Activated T-cell treated with anti-CD3 and anti-CD28 coated beads for 4 hours (primary cell): ENCODE measurements around the gene IL20RA.
A peak's percentile ranks its signal among the peaks of the same experiment; 100 is the strongest.

Source experiments
- DNase-seq: peaks from one replicate; pipeline ENCODE4 v3.0.0-alpha.2; 2020

The IL20RA gene

DNA sequence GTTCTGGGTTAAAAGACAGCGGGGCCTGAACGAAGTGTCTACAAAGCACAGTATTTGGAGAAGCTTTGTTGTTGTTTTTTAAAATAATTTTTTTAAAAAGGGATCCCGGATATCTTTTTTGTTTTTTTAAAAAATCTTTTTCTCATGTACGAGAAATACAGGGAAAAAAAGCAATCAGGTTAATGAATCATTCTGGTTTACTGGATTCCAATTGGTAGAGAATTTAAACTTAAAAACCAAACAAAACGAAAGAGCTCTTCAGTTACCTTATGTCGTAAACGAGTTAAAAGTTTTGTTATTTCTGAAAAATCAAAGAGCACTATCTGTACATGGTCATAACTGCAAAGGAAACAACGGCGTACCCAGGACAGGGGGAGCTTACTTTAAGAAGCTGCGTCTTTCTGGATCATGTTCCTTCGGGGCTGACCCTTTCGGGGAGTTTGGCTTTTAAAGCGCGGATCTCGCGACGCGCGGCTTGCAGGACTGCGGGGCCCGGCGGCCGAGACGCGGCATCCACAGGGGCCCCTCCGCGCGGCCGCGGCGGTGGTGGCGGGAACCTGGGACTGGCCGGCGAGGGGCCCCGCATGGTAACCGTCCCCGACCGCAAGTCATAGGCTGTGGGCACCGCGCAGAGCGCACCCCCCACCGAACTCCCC lies 927 bp downstream of the IL20RA start:
- no peak for DNase-seq

DNA sequence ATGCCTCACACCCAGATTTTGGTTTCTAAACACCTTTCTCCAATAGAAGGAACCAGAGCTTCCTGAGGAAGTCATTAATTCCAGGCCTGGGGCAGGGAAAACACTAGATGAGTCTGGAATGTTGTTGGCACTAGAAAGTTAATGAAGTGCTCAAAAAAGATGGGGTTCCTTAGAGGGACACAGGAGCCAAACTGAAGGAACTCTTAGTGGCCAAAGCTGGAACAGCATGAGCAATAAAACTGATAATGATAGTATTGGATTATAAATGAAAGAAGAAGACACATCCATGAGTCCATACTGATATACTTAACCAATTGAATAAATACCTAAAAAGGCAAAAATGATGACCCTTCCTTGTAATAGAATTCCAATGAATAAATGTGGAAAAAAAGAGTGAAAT lies 4.4 kb downstream of the IL20RA start:
- no peak for DNase-seq

DNA sequence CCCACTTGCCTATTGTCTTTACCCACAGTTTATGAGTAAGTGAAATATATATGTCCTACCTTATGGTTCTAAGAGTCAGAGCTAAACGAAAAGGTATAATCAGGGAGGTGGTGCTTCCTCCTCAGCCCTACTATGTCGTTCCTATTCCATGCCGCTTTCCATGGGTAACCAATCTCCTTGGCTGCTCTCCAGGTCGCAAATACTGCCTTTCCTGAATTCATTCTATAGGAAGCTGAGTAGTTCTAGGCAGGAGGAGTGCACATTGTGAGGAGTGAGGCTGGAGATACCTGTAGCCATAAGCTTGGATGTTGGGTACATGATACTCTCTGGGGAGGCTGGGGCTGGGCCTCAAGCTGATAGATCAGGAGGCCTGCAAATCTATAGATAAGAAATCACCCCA lies 5.8 kb downstream of the IL20RA start:
- no peak for DNase-seq

DNA sequence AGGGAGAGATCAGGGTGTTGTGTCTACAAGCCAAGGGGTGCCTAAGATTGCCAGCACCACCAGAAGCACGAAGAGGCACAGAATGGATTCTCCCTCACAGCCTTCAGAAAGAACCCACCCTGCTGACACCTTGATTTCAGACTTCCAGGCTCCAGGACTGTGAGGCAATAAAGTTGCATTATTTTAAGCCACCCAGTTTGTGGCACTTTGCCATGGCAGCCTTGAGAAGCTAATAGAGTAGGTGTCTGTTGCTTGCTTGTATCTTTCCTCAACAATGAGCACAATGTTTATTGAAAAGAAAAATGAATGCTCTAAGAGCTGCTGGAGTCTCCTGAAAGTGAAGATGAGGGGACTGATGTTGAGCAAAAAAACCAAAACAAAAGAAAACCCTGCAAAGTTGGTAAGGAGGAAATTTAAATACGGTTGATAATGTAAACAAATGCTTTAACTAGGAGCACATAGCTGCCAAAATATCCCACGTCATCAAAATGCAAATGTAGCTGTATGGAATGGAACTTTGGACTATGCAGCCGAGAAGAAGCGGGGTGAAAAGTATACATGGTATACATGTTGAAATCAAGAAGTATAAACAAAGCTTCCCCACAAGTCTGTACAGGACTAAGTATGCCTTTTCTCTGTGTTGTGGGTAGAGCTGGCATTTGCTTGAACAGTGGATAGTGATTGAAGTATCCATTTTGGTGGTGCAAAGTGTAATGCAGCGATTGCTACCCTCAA lies 8.0 kb downstream of the IL20RA start:
- DNase-seq: no peak

DNA sequence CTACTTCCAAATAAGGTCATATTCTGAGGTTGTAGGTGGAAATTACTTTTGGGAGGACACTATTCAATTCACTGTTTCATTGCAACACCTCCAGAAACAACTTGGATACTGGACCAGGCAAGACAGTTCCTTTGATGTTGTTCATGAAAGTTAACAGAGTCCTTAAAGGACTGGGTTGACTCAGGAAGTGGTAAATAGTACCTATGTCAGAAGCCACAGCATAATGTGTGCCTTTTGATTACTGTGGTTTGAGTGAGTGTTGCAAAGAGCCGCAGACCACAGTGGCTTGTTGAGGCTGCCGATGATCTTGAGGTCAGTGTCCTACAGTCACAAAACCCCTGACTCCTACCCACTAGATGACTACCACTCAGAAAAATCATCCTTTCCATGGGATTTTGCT lies 10.9 kb downstream of the IL20RA start:
- peak; percentile 16 for DNase-seq

DNA sequence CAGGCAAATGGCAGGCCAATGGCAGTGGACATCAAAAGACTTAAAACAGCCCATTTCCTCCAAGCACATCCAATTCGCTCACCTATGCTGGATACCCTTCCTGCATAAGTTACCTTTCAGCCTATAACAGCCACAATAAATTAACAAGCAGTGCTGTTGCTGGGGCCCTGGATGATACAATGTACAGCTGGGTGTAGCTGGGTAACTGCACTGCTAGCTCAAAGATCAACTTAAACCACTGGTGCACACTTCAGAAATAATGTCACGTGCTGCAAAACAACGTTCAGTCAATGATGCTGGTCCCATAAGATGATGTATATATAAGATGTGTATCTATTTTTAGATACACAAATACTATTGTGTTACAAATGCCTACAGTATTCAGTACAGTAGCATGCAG lies 13.6 kb downstream of the IL20RA start:
- DNase-seq: no peak

DNA sequence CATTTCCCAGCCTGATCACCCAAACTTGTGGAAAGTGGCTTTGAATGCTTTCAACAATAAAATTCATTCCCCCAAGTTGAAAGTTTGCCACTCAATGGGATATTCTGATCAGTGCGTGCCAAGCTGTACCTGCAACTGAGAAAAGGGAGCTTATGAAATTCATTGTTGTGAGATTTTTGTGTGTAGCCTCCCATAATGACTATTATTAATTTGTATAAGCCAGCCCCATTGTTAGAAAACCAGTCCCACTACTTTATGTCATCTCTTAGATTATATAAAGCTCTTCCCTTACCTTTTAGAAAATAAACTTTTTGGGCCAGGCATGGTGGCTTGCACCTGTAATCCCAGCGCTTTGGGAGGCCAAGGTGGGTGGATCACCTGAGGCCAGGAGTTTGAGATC lies 15.9 kb downstream of the IL20RA start:
- DNase-seq: no peak

DNA sequence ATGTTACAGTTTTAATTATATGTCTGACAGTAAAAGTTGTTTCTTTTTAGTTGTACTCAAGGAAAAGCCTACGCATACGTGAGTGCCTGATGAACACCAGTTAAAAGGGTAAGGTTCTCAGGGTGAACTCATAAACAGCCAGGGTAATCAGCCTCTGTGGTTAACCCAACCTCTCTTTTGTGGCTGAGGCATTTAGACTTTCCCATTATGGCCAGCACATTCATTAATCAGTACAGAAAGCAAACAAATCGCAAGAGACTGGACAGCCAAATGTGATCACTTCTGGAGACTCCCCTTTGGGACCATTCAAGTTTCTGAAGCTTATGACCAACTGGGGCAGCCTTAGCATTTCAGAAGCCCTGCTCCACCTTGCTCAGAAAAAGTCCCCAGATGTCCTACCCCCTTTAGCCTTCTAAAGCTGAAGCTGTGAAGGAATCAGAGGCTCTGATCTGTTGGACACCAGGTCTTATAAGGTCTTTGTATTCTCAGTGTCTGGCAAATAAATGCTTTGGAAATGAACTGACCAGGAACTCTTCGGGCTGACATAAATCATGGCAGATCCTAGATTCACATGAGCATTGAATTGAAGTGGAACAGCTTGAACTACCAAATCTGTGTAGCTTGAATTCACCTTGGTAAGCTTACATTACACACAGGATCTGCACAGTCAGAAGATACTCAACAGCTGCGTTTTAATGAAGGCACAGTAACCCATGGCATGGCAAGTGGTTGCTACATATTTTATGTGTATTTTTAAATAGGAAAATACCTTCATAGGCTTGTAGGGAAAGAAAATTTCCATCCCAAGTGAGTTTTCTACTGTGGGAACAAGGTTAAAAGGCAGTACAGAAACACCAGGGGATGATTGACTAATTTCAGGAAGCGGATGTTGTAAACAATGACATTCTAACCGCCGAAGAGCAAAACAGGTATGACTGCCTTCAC lies 18.7 kb downstream of the IL20RA start:
- DNase-seq: no peak

DNA sequence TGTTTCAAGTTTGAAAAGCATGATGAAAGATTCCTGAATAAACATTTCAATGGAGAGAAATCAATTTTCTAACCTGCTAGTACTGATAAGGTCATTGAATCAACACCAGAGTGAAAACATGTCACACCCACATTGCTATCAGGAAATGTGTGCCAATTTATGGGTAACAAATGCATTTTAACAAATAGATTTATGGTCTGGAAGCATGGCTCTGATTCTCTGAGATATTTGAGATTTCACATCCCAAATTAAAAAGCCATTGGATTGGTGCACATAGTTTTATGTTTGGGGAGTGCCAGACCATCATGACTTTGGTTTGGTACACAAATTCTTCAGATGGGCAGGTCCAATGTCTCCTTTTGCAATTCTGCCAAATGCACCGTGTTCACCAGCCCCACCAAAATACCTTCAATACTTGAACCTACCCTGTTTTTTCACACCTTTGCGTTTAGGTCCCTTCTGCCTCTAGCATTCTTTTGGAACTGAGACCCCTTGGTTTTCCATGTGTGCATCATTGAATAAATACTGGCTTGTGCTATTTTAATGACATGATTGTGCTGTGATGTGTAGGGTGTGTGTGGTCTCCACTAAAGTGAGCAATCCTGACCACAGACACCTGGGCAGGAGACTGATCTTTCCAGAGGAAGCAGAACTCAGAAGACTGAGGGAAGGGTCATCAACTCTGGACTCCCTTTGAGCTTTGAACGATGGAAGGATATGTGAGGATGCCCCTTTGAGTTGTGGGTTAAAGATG lies 20.4 kb downstream of the IL20RA start:
- no peak for DNase-seq

DNA sequence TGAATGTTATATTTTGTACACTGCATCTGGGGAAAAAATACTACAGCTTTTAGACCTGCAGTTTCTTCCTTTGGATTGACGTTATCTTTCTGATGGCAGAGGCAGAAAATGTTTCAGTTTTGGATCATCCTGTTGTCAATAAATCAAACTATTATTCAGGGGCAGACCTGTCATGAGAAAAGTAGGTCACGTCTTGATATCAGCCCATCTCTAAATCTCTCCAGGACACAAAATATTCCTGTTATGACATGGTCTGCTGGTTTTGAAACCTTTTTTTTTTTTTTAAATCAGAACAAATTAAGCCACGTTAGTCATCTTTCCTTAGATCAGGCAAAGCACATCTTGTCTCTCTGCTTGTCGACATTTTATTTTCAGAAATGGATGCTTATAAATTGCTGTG lies 24.0 kb downstream of the IL20RA start:
- DNase-seq: no peak

DNA sequence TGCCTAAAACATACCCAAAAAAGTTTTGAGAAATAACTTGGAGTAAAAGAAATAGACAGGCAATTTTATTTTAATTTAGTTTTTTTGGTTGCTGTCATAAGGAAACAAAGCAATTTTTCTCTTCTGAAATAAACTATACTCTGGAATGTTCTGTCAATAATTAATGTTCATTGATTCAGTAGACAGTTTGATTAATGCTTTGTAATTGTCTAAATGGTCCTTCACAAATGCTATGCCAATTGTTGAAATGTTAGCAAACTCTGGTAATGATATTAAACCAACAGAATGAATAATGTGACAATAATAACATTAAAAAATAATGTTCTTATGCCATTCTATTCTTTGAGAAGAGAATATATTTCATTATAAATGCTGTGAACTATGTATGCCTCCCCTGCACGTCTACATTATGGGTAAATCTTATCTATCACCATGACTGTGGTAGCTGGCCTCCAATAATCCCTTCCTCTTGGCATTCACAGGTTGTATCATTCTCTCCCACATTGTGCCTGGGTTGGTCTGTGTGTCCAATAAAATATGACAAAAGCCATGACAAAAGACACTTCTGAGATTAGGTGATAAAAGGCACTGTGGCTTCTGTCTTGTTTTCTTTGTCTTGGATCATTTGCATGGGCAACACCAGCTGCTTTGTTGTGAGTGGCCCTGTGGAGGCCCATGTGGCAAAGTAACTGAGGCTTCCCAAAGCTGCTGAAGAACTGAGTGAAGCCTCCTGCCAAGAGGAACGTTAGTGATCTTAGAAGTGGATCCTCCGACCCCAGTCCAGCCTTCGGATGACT lies 25.1 kb downstream of the IL20RA start:
- DNase-seq: no peak

DNA sequence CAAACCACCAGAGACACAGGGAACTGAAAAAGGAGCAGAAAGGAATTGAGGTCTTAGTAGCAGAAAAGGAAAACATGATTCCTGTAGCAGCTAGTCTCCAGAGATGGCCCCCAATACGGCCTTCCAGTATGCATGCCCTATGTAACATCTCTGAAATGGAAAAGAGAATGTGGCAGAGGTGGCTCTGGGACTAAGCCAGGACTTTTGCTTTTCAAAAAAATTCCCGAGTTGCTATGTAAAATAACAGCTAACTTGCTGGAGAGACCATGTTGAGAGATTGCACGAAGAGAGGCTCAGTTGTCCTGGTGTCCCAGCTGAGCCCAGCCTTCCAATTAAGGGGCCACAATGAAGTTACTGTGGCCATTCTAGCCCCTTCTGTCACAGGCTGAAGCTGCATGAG lies 27.7 kb downstream of the IL20RA start:
- no peak for DNase-seq

DNA sequence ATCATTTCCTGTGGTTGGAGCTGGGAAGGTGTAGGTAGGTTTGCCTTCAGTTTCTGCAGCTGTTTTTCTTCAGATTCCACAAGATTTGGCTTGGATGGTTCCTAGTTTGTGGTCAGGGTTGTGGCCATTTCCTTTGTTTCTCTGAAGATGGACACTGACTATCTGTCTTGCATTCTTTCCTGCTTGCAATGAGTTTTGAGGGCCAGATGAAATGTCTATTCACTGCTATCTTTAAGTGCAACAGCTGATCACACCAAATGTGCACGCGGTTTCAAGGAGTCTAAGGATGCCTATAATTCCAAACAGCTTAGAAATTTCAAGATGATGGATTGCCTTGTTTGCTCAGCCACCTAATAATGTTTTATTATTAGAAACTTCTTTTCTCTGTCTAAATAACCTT lies 28.4 kb downstream of the IL20RA start:
- DNase-seq: no peak

DNA sequence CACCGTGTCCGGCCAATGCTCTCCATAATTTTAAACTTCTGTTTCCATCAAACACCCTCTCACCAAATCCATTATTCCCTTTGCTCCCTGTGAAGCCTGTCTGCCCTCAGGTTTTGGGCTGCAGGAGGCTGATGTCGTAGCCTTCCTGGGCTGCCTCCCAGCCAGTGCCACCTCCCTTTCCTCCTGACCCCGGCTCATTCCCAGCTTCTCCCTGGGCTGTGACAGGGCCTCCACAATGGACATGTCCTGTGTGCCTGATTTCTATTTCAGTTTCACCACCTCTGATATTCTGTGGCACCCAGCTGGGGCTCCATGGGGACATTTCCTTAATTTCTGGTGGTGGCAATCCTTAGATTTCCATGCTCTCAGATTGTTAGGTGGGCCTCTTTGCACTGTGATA lies 28.8 kb downstream of the IL20RA start:
- no peak for DNase-seq

DNA sequence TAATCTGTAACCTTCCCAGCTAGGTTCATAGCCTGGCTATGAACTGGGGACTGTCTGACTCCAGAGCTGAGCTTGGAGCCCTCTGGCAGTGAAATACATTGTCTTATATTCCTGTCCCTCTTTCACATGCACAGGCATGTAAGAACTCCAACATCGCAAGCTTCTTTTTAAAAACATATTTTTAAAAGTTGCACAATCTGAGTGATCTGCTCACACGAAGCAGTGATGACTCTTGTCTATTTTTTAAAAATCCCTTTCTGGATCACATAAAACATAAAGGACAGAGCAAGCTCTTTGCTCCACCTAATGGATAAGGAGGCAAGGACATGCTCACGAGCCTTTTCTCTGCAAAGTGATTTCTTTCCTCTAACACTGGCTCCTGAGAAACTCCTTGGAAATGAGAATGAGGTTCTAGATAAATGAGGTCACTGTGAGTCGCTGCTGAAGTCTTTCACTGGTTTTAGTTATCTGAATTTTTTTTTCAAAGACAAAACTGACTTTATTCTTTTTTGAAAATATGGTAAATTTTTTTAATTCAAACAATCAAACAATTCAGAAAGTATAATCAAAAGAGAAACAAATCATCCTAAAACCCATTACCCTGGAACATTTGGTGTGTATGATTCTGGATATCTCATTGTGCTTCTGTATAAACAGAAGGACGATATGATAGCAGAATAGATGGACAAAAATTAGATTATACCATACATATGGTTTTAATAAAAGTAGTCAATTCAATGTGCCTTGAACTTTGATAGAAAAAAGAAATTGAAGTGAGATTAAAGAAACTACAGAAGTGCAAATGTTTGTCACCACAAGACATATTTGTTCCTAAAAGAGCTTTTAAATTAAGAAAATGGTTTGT lies 30.8 kb downstream of the IL20RA start:
- DNase-seq: no peak

DNA sequence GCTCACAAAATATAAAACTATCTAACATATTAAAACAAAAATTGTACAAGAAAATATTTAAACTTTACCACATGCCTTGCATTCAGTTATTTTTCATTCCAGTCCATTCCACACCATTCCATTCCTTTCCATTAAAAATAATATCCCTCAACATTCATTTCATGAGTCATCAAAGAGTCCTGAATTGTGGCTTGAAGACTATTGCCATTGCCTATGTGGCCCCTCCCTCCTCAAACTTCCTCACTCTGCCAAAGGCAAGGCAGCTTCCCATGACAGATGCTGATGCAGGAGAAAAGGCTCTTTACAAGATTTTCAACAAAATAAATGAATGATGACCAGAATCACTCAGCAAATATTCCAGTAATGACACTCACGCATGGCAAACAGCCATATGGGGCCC lies 31.7 kb downstream of the IL20RA start:
- no peak for DNase-seq

DNA sequence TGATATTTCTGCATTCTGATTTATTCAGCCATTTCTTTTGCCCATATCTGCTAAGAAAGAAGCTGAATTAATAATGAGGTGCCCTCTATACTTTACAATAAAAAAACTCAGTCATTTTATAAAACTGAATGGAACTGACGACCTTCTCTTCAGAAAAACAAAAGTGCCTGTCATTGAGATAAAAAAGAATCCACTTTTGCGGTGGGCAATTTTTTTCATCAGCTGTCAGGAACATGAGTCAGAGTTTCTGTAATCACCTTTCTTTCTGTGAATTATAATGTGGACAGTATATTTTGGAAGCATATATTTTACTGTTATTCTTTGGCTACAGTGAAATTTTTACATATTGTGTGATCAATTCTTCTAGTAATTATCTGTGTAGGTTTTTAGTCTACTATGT lies 33.4 kb downstream of the IL20RA start:
- DNase-seq: no peak

DNA sequence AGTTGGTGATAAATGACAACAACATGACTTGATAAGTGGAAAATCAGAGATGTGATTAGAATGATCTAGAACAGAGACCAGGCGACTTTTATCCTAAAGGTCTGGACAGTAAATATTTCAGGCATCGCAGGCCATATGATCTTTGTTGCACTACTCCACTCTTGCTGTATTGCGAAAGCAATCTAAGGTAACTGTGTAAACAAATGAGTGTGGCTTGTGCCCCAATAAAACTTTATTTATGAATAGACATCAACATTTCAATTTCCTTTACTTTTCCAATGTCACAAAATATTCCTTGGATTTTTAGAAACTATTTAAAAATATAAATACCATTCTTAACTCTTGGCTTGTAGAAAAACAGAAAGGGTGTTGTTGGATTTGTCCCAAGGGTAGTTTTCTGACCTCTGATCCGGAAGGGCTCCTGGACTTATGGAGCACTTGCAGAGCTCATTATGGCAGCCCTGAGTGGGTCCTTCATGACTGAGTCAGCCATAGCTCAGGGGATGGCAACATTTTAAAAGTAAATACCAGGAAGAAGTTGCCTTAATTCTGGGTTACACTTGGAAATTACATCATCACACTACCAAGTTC lies 34.5 kb downstream of the IL20RA start:
- DNase-seq: no peak

DNA sequence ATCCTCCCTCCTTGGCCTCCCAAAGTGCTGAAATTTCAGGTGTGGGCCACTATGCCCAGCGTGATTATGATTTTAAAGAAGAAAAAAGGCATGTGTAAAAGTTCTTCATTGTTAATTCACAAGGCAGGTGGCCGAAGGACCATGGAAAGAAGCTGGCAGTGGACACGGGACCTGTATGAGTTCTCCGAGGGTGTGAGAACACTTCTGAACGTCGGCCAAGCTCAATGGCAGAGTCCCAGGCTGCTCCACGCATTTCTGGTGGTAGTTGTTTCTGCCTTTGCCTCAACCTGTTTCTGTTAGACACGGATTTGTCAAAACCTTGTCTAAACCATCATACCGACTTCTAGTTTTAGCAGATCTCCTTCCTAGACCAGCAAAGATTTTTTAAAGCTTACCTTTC lies 36.6 kb downstream of the IL20RA start:
- no peak for DNase-seq

DNA sequence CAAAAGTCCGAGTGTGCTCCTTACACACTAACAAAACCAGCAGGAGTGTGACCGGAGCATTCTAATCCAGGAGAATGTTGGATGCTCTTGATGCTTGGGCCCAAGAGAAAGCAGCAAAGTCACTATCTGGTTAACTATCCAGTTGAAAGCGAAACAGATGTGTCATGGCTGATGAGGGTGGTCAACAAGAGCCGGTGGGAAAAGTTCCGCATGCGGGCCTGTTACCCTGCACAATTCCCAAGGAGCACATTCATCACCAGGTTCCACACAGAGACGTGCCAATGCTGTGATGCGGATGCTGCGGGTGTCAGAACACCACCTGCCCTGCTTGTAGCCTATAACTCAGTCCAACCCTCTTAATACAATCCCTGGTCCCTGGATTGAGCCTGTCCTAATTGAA lies 38.7 kb downstream of the IL20RA start:
- DNase-seq: no peak

DNA sequence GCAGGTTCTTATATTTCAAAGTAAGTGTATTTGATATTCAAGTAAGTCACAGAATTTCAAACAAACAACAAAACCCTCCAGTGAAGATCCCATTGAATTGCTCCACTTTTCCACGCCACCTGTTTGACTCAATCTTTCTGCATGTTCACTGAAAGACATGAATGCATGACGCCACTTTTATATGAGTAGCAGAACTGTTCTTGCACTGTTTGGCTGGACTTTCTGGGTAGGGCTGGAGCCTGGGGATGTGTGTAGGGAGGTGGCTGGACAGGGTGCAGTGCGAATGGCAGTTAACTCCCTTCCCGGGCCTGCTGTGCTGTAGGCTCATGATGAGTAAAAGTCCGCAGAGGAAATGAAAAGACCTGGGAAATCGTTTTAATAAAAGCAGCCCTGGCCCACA lies 39.7 kb downstream of the IL20RA start:
- no peak for DNase-seq
